ENCODE measurements around the gene GPX1.

DNA sequence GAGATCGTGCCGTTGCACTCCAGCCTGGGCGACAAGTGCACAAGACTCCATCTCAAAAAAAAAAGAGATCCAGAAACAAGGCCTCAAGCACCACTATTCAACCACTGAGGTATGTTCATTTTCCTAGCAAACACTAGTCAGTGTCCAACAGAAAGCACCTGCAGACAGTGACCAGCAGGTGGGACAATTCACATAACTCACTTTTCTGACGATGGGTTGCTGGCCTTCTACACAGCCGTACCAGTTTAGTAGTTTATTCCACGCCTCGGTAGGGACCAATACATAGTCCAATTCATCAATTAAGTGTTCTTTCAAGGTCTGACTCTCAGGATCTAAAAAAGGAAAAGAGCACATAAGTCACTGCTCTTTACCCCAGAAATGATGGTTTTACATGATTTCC, 30.7 kb downstream of the GPX1 start:
- TF ChIP-seq CEBPB (IDR thresholded peaks at IDR 0.05) (no peak), GATA3 (IDR thresholded peaks at IDR 0.05; ENCODE audit: borderline replicate concordance) (no peak), POLR2A (IDR thresholded peaks at IDR 0.05; ENCODE audit: low read length) (no peak)
- TF ChIP-seq, protein P1, sequence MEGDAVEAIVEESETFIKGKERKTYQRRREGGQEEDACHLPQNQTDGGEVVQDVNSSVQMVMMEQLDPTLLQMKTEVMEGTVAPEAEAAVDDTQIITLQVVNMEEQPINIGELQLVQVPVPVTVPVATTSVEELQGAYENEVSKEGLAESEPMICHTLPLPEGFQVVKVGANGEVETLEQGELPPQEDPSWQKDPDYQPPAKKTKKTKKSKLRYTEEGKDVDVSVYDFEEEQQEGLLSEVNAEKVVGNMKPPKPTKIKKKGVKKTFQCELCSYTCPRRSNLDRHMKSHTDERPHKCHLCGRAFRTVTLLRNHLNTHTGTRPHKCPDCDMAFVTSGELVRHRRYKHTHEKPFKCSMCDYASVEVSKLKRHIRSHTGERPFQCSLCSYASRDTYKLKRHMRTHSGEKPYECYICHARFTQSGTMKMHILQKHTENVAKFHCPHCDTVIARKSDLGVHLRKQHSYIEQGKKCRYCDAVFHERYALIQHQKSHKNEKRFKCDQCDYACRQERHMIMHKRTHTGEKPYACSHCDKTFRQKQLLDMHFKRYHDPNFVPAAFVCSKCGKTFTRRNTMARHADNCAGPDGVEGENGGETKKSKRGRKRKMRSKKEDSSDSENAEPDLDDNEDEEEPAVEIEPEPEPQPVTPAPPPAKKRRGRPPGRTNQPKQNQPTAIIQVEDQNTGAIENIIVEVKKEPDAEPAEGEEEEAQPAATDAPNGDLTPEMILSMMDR (IDR thresholded peaks at IDR 0.05), result no peak
